ENCODE results near the gene STAB2. TPM values are rescaled to one million over a fixed set of nuclear protein-coding genes. Genes with fewer than 3 reads are reported as not detected.

STAB2 gene
- total and polyA plus RNA-seq, 10 donors, result 9.7 to 320 (median 200) TPM

DNA sequence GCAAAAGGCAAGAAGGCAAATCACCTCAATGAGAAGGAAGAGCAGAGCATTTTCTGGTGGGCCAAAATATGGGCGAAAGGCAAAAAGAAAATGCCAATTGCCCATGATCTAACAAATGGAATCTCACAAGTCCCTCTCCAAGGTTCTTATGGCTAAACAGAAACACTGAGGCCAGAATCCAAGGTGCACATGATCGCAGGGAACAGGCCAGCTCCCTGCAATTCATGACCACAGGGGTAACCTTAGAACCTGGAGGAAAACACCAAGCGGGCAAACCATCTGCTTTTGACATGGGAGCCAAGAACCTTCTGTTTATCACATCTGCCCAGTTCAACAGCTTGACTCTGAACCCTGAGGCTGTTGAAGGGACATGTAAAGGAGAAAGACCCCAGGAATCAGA is 193.9 kb downstream of the STAB2 start:
- Histone ChIP-seq H3K27ac (no peak overlapping the region), H3K27me3 (replicated peaks in 1 of 7) (no peaks in the 10 kb centered on the region), H3K4me3 (no peak overlapping the region), H3K4me1 (no peaks in the 10 kb centered on the region), H3K36me3 (peaks cover 0 to 87% (median 13%) of the 10 kb centered on the region in 6 donors), H3K9me3 (no peaks in the 10 kb centered on the region)
- intact Hi-C loops (cut with DNase I; ENCODE audit: low total_unique reads), result no loop called here
- WGBS, 5 donors, result 95 to 100% (median 97%) methylated on average over 3 of the region's 3 CpGs
- no peak for DNase-seq
- TF ChIP-seq, protein P1, sequence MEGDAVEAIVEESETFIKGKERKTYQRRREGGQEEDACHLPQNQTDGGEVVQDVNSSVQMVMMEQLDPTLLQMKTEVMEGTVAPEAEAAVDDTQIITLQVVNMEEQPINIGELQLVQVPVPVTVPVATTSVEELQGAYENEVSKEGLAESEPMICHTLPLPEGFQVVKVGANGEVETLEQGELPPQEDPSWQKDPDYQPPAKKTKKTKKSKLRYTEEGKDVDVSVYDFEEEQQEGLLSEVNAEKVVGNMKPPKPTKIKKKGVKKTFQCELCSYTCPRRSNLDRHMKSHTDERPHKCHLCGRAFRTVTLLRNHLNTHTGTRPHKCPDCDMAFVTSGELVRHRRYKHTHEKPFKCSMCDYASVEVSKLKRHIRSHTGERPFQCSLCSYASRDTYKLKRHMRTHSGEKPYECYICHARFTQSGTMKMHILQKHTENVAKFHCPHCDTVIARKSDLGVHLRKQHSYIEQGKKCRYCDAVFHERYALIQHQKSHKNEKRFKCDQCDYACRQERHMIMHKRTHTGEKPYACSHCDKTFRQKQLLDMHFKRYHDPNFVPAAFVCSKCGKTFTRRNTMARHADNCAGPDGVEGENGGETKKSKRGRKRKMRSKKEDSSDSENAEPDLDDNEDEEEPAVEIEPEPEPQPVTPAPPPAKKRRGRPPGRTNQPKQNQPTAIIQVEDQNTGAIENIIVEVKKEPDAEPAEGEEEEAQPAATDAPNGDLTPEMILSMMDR (IDR thresholded peaks at IDR 0.05 in 8 of 11, conservative IDR thresholded peaks at IDR 0.05 in 3 of 11), result no peak
- TF ChIP-seq POLR2A (IDR thresholded peaks at IDR 0.05) (no peak), POLR2AphosphoS5 (IDR thresholded peaks at IDR 0.05) (no peak)

DNA sequence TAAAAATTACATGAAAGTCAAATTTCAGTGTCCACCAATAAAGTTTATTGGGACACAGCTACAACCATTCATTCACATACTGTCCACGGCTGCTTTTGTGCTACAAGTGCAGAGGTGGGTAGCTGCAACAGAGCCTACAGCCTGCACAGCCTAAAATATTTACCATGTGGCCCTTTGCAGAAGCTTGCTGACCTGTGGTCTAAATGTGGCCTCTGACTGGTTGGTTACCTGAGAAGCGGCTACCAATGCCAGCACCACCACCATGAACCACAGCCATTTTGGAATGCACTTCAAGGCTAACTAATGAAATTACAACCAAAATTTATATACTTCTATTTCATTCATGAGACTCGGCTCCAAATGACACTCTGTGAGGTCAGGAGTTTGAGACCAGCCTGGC is 195.3 kb downstream of the STAB2 start:
- 93 to 100% (median 97%) methylated on average over 3 of the region's 3 CpGs for WGBS, 5 donors
- Histone ChIP-seq H3K36me3 (peaks cover 0 to 73% (median 9%) of the 10 kb centered on the region in 6 donors), H3K27ac (no peak overlapping the region), H3K27me3 (replicated peaks in 1 of 7) (no peaks in the 10 kb centered on the region), H3K4me1 (no peaks in the 10 kb centered on the region), H3K4me3 (no peak overlapping the region), H3K9me3 (no peaks in the 10 kb centered on the region)
- intact Hi-C loops (cut with DNase I; ENCODE audit: low total_unique reads), result no loop called here
- no peak for TF ChIP-seq POLR2AphosphoS5 (IDR thresholded peaks at IDR 0.05)
- TF ChIP-seq, protein P1 (IDR thresholded peaks at IDR 0.05 in 8 of 11, conservative IDR thresholded peaks at IDR 0.05 in 3 of 11), result no peak
- no peak for TF ChIP-seq POLR2A (IDR thresholded peaks at IDR 0.05)
- DNase-seq, result no peak

DNA sequence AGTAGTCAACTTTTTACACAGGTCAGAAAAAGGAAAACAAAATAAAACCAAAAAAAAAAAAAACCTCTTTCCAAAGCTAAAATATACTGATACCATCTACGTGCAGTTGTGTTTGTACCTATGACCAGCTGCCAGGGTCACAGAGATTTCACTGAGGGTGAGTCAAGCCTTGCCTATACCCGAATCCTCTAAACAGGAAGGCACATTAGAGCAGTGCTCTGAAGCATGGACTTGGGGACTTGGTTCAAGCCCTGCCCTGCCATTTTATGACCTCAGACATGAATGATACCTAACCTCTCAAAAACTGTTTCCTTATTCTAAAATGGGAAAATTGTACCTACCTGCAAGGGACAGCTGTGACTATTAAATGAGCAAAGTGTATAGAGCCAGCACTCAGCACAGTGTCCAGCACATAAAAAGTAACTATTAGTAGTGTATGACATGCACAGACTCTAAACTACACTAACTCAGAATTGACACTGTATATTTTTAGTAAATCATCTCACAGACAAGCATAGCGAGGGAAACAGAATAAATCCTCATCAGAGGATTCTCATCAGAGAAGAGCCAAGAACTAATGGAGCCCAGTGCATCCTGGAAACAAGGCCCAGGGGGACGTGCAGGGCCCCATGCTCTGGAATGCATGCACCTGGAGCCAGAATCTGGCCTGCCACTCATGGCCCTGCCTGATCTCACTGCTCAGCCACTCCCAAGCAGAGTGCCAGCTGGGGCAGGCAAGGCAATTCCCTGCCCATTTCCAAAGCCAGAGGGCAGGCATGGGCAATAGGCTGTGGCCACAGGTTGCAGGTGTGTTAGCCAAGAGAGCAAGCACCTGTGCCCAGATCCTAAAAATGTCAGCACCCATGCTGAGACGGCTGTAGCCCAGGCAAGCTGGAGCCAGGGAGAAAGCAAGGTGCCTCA is 196.9 kb downstream of the STAB2 start:
- Histone ChIP-seq H3K4me1 (no peaks in the 10 kb centered on the region), H3K27ac (no peak overlapping the region), H3K36me3 (peaks cover 0 to 57% (median 7%) of the 10 kb centered on the region in 6 donors), H3K4me3 (no peak overlapping the region), H3K27me3 (replicated peaks in 1 of 7) (no peaks in the 10 kb centered on the region), H3K9me3 (no peaks in the 10 kb centered on the region)
- 91 to 94% (median 91%) methylated on average over 5 of the region's 5 CpGs for WGBS, 5 donors
- intact Hi-C loops (cut with DNase I; ENCODE audit: low total_unique reads), result no loop called here
- TF ChIP-seq POLR2A (IDR thresholded peaks at IDR 0.05), result no peak
- TF ChIP-seq, protein P1 (IDR thresholded peaks at IDR 0.05 in 8 of 11, conservative IDR thresholded peaks at IDR 0.05 in 3 of 11), result no peak
- TF ChIP-seq POLR2AphosphoS5 (IDR thresholded peaks at IDR 0.05), result no peak
- DNase-seq, result no peak

DNA sequence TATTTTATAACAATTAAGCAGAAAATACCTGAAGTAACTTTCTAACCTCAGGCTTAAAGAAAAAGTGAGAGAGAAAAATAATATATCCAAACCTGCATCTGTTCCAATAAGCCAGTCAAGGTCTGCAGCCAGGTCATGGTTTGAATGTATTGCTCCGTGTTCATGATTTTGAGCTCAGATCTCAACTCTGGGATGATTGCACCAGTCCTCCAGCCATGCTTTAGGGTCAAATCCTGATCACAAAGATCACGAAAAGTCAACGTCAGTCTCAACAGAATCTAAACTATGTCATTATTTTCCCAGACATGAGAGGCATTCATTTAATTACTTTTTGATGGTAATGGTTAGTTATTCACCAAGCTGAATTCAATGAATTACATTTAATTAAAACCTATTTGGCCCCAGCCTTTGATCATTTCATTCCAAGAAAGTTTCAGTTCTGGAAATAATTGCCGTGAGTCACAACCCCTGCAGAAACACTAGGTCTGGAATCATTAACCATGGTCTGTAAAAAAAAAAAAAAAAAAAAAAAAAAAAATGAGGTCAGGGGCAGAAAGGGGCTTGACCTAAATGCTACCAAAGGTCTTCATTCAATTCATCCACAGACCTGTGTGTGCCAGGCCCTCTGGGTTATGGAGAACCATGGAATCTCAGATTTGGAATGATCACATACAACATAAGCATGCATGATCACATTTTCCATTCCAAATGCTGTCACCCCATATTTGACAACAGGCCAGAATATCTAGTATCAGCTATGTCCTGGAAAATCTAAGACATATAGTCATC is 198.4 kb downstream of the STAB2 start:
- DNase-seq, result no peak
- H3K4me3 ChIP-seq, result no peak overlapping the region
- TF ChIP-seq POLR2AphosphoS5 (IDR thresholded peaks at IDR 0.05), result no peak
- no peaks in the 10 kb centered on the region for H3K4me1 ChIP-seq
- H3K27ac ChIP-seq, result no peak overlapping the region
- intact Hi-C loops (cut with DNase I; ENCODE audit: low total_unique reads), result no loop called here
- H3K27me3 ChIP-seq (replicated peaks in 1 of 7), result no peaks in the 10 kb centered on the region
- WGBS, 5 donors, result 71 to 94% (median 80%) methylated on average over 4 of the region's 4 CpGs
- H3K9me3 ChIP-seq, result no peaks in the 10 kb centered on the region
- H3K36me3 ChIP-seq, result peaks cover 0 to 43% (median 4%) of the 10 kb centered on the region in 6 donors
